ENCODE results near the gene E2F4. TPM values are rescaled to one million over a fixed set of nuclear protein-coding genes. Genes with fewer than 3 reads are reported as not detected.

E2F4 gene
- total and polyA plus RNA-seq, 2 donors (not counting 1 experiment from before 2014, with no cell fraction given): 42.4 to 59.9 TPM

DNA sequence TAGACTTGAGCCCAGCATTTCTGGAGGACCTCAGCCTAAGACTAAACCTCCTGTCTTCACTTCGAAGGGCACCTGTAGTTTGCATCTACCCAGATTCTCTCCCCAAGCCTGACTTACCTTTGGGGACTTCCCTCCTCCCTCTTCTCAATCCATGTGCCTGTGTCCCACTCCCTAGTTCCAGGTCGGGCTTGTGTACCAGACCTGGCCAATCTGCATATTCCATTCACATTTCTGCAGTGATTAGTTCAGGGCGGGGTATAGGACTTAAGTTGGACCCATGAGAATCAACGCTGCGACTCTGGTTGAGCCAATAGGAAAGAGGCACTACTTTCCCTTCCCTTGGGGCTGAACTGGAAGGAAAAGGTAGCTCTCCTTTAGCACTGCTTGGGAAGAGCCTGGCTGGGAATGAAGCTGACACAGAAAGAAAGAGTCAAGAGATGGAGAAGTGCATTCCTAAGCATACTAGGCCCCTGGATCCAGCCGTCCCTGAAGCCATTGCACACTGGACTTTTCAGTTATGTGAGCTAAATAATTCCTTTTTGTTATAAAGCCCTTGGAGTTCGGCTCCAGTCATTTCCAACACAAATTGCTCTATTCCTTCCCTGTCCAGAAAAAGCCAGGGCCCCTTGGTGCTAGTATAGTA is 34.7 kb upstream of the E2F4 start:
- H3K79me2 ChIP-seq (ENCODE audit: control insufficient read depth, insufficient read depth, low read length): no peaks in the 10 kb centered on the region
- H3K9ac ChIP-seq (ENCODE audit: insufficient read depth, low read length): no peak overlapping the region
- peaks cover 4% of the 10 kb centered on the region for H3K4me1 ChIP-seq (ENCODE audit: control insufficient read depth, extremely low read depth, insufficient read depth, low read length)
- H3K4me3 ChIP-seq (replicated peaks in 1 of 4; ENCODE audit: control extremely low read depth in 1 of 4, insufficient read depth in 1 of 4, low read depth in 3 of 4, low read length in 4 of 4): no peak overlapping the region
- H3K27ac ChIP-seq (ENCODE audit: insufficient read depth, low read length): no peak overlapping the region
- H3K36me3 ChIP-seq (ENCODE audit: control insufficient read depth, insufficient read depth, low read length): peaks cover 3% of the 10 kb centered on the region
- H3K4me2 ChIP-seq (ENCODE audit: extremely low read depth, insufficient read depth, low read length): no peak overlapping the region
- no peak for TF ChIP-seq EZH2 (IDR thresholded peaks at IDR 0.05; ENCODE audit: low read length, missing control alignments)
- TF ChIP-seq, protein P1, sequence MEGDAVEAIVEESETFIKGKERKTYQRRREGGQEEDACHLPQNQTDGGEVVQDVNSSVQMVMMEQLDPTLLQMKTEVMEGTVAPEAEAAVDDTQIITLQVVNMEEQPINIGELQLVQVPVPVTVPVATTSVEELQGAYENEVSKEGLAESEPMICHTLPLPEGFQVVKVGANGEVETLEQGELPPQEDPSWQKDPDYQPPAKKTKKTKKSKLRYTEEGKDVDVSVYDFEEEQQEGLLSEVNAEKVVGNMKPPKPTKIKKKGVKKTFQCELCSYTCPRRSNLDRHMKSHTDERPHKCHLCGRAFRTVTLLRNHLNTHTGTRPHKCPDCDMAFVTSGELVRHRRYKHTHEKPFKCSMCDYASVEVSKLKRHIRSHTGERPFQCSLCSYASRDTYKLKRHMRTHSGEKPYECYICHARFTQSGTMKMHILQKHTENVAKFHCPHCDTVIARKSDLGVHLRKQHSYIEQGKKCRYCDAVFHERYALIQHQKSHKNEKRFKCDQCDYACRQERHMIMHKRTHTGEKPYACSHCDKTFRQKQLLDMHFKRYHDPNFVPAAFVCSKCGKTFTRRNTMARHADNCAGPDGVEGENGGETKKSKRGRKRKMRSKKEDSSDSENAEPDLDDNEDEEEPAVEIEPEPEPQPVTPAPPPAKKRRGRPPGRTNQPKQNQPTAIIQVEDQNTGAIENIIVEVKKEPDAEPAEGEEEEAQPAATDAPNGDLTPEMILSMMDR (conservative IDR thresholded peaks at IDR 0.05 in 1 of 2, IDR thresholded peaks at IDR 0.05 in 1 of 2; ENCODE audit: low read depth in 1 of 2, low read length in 2 of 2): no peak
- no peaks in the 10 kb centered on the region for H3K9me3 ChIP-seq (ENCODE audit: control insufficient read depth, insufficient read depth, low read depth, low read length)
- no peak for DNase-seq (ENCODE audit: low read depth in 2 of 2)
- H3K27me3 ChIP-seq (ENCODE audit: control insufficient read depth, insufficient read depth, low read length): no peaks in the 10 kb centered on the region
- H2AFZ ChIP-seq (ENCODE audit: low read length): no peak overlapping the region
- H4K20me1 ChIP-seq (ENCODE audit: control insufficient read depth, extremely low read depth, insufficient read depth, low read length): no peaks in the 10 kb centered on the region

GRCh38 chr16:67157892-67158635 is 33.9 kb upstream of the E2F4 start:
- Histone ChIP-seq H4K20me1 (ENCODE audit: control insufficient read depth, extremely low read depth, insufficient read depth, low read length) (no peaks in the 10 kb centered on the region), H3K36me3 (ENCODE audit: control insufficient read depth, insufficient read depth, low read length) (peaks cover 3% of the 10 kb centered on the region), H3K4me2 (ENCODE audit: extremely low read depth, insufficient read depth, low read length) (no peak overlapping the region)

More at GRCh38 chr16:67157892-67158635, 33.9 kb upstream of the E2F4 start:
- Histone ChIP-seq H3K4me1 (ENCODE audit: control insufficient read depth, extremely low read depth, insufficient read depth, low read length) (peaks cover 4% of the 10 kb centered on the region), H3K4me3 (replicated peaks in 1 of 4; ENCODE audit: control extremely low read depth in 1 of 4, insufficient read depth in 1 of 4, low read depth in 3 of 4, low read length in 4 of 4) (no peak overlapping the region), H3K9me3 (ENCODE audit: control insufficient read depth, insufficient read depth, low read depth, low read length) (no peaks in the 10 kb centered on the region), H3K9ac (ENCODE audit: insufficient read depth, low read length) (no peak overlapping the region), H3K27ac (ENCODE audit: insufficient read depth, low read length) (no peak overlapping the region), H3K27me3 (ENCODE audit: control insufficient read depth, insufficient read depth, low read length) (peaks cover 2% of the 10 kb centered on the region), H3K79me2 (ENCODE audit: control insufficient read depth, insufficient read depth, low read length) (no peaks in the 10 kb centered on the region), H2AFZ (ENCODE audit: low read length) (no peak overlapping the region)
- no peak for DNase-seq (ENCODE audit: low read depth in 2 of 2)
- TF ChIP-seq EZH2 (IDR thresholded peaks at IDR 0.05; ENCODE audit: low read length, missing control alignments): no peak
- TF ChIP-seq, protein P1 (conservative IDR thresholded peaks at IDR 0.05 in 1 of 2, IDR thresholded peaks at IDR 0.05 in 1 of 2; ENCODE audit: low read depth in 1 of 2, low read length in 2 of 2): no peak
